Adipocyte (in vitro differentiated cells): ENCODE results near the gene MFAP5.
"Not testable (repeated sequence)": the region's sequence is repeated elsewhere in the genome, so short reads cannot be mapped to it uniquely, and the experiment has no call there.

Source experiments
- DNase-seq: peaks from one replicate; pipeline ENCODE4 v3.0.0-alpha.2; 2015; ENCODE audit warnings: low read depth
- H3K27me3 ChIP-seq: replicated peaks from 2 replicates; pipeline ENCODE4 v1.7.0; 2013; ENCODE audit warnings: mild to moderate bottlenecking, low read length, moderate library complexity; ENCODE audit not compliant: control insufficient read depth, insufficient read depth
- H3K36me3 ChIP-seq: 2 replicates; pipeline ENCODE4 v1.7.0; 2013; ENCODE audit warnings: low read length, mild to moderate bottlenecking, moderate library complexity; ENCODE audit not compliant: control insufficient read depth, insufficient read depth, severe bottlenecking
- H3K4me1 ChIP-seq: 2 replicates; pipeline ENCODE4 v1.7.0; 2013; ENCODE audit warnings: mild to moderate bottlenecking, low read length, moderate library complexity; ENCODE audit not compliant: control insufficient read depth, insufficient read depth
- H3K4me3 ChIP-seq: 2 replicates; pipeline ENCODE4 v1.7.0; 2013; ENCODE audit warnings: mild to moderate bottlenecking, low read length, moderate library complexity
- H3K9ac ChIP-seq: 2 replicates; pipeline ENCODE4 v1.7.0; 2013; ENCODE audit warnings: mild to moderate bottlenecking, low read length, moderate library complexity
- H3K9me3 ChIP-seq: 2 replicates; pipeline ENCODE4 v1.7.0; 2013; ENCODE audit warnings: mild to moderate bottlenecking, low read length, moderate library complexity; ENCODE audit not compliant: control insufficient read depth

Gene MFAP5

DNA sequence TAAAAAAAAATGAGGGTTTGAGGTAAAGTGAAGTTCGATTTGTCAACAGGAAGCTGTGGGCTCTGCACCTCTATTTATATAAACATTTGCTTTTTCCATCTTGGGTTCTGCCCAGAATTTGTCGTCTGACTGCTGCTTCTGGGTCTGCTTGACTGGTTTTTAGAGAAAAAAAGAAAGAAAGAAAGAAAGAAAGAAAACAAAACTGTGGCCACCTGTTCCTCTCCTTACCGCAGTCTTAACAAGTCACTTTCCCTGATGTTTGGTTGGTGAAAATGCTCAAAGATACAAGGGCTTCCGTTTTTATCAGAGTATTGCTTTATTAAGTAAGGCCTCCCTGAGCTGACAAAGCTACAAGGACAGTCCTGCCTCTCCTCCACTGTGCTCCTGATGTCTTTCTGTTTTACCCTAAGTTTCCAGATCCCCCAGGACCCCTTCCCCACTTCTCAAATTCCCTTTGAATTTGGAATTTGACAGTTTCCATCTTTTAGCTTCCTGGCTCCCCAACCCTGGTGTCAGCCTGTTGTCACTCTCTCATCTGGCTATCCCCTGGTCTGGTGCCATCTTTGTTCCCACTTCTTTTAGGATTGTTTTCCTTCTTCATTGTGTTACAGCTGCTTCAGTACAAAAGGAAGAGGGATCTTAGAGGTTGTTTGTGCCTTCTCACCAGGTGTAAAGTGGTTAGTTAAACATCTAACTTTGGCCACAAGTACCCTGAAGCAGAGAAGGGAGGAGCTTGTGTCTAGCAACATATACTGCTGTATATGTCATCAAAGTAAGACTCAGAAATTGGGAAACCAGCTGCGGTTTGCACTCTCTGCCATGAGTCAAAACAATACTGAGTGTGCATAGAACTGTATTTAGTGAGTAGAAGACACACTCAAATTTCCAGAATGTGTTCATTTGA, 18.0 kb downstream of the MFAP5 start:
- DNase-seq = no peak
- no peaks in the 10 kb centered on the region for H3K27me3 ChIP-seq
- no peak overlapping the region for H3K4me3 ChIP-seq
- no peaks in the 10 kb centered on the region for H3K9me3 ChIP-seq
- no peak overlapping the region for H3K9ac ChIP-seq
- H3K36me3 ChIP-seq = peaks cover 51% of the 10 kb centered on the region
- no peaks in the 10 kb centered on the region for H3K4me1 ChIP-seq

DNA sequence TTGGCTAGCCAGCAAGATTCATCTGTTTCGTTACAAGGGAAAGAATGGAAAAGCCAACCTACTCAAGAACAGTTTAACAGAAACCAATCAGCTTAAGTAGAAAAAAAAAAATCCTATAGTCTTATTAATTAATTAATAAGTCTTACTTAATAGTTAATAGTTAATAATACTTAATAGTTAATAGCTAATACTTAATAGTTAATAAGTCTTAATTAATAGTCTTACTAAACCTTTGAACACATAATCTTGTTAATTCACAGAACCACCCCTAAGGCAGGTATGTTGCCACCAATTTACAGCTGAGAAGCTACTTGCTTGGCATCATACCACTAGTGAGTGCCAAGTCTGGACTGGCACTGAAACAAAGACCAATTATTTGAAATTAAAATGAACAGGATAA, 19.9 kb downstream of the MFAP5 start:
- Histone ChIP-seq H3K4me3 (no peak overlapping the region), H3K4me1 (no peaks in the 10 kb centered on the region), H3K27me3 (no peaks in the 10 kb centered on the region), H3K9me3 (no peaks in the 10 kb centered on the region), H3K9ac (no peak overlapping the region), H3K36me3 (peaks cover 33% of the 10 kb centered on the region)
- no peak for DNase-seq

DNA sequence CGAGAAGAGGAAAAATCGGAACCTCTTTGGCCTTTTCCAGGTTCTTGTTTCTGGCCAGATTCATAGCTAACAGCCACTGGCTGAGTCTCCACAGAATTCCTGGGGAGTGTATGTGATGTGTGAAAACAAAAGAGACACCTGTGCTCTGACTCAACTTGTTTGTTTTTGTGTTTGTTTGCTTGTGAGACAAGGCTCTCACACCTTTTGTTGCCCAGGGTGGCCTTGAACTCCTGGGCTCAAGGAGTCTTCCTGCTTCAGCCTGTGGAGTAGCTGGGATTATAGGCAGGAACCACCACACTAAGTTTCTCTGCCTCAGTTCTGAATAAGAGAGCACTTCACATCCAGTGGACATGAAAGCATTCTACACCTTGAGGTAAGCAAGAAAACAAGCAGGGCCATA, 22.7 kb downstream of the MFAP5 start:
- H3K4me3 ChIP-seq = no peak overlapping the region

DNA sequence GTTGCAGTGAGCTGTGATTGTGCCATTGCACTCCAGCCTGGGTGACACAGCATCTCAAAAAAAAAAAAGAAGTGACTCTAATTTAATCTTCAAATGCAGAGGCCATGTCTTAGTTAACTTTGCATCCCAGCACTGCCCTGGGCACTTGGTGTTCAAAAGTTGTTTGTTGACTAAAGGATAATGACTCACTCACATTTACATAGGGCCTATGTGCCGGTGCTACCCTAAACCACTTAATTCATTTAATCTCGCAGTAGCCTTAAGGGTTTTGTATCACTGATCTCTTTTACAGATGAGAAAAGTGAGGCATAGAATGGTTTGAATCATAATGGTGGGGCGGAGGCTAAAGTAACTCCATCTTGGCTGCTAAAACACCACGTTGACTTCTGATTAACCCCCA, 23.7 kb downstream of the MFAP5 start:
- Histone ChIP-seq H3K4me1 (no peaks in the 10 kb centered on the region), H3K9ac (no peak overlapping the region), H3K4me3 (no peak overlapping the region), H3K9me3 (no peaks in the 10 kb centered on the region), H3K27me3 (no peaks in the 10 kb centered on the region), H3K36me3 (peaks cover 6% of the 10 kb centered on the region)
- DNase-seq = no peak

More for the DNA sequence above, 22.7 kb downstream of the MFAP5 start:
- Histone ChIP-seq H3K9ac (no peak overlapping the region), H3K4me1 (no peaks in the 10 kb centered on the region), H3K27me3 (no peaks in the 10 kb centered on the region), H3K36me3 (peaks cover 8% of the 10 kb centered on the region), H3K9me3 (no peaks in the 10 kb centered on the region)
- no peak for DNase-seq

DNA sequence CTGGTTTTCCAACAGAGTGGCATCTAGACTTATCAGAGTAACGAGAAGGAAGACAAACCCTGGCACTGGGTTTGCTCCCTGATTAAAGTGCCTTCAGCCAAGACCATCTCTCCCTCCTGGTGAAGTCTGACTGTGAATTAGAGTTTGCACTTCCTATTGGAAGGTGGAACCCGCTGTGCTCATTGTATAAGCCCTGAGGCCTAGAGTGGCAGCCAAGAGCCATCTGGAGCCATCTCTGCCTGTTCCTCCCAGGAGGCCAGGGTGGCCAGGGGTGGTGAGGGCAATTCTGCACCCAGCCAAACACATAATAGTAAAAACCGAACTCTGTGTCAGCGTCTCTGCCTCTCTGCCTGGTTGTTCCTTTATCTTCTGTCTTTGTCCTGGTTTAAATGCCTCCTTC, 25.0 kb downstream of the MFAP5 start:
- Histone ChIP-seq H3K4me3 (no peak overlapping the region), H3K27me3 (no peaks in the 10 kb centered on the region), H3K9me3 (no peaks in the 10 kb centered on the region), H3K9ac (no peak overlapping the region), H3K36me3 (peaks cover 6% of the 10 kb centered on the region), H3K4me1 (no peaks in the 10 kb centered on the region)
- no peak for DNase-seq

DNA sequence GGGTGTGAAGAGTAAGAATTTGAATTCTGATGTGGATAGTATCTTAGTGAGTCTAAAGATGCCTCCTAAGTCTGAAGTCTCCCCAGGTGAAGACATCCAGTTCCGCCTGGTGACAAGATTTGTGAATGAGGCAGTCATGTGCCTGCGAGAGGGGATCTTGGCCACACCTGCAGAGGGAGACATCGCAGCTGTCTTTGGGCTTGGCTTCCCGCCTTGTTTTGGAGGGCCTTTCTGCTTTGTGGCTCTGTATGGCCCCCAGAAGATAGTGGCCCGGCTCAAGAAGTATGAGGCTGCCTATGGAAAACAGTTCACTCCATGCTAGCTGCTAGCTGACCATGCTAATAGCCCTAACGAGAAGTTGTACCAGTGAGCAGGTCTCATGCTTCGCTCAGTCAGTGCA, 25.4 kb downstream of the MFAP5 start:
- Histone ChIP-seq H3K9ac (no peak overlapping the region), H3K4me3 (no peak overlapping the region), H3K9me3 (no peaks in the 10 kb centered on the region), H3K27me3 (no peaks in the 10 kb centered on the region), H3K4me1 (no peaks in the 10 kb centered on the region), H3K36me3 (peaks cover 6% of the 10 kb centered on the region)
- no peak for DNase-seq

DNA sequence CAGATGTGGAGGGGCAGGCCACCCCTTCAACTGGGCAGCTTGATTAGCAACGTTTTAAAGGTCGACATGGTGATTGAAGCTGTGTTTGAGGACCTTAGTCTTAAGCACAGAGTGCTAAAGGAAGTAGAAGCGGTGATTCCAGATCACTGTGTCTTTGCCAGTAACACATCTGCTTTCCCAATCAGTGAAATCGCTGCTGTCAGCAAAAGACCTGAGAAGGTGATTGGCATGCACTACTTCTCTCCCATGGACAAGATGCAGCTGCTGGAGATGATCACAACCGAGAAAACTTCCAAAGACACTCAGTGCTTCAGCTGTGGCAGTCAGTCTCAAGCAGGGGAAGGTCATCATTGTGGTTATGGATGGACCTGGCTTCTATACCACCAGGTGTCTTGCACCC, 26.0 kb downstream of the MFAP5 start:
- DNase-seq = no peak
- H3K9me3 ChIP-seq = no peaks in the 10 kb centered on the region

DNA sequence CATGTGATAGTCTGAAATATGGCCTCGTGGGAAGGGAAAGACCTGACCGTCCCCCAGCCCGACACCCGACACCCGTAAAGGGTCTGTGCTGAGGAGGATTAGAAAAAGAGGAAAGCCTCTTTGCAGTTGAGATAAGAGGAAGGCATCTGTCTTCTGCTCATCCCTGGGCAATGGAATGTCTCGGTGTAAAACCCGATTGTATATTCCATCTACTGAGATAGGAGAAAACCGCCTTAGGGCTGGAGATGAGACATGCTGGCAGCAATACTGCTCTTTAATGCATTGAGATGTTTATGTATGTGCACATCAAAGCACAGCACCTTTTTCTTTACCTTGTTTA, 26.6 kb downstream of the MFAP5 start:
- H3K4me1 ChIP-seq, H3K36me3 ChIP-seq, H3K9ac ChIP-seq, H3K4me3 ChIP-seq, DNase-seq, H3K9me3 ChIP-seq, H3K27me3 ChIP-seq: not testable (repeated sequence)

More for the DNA sequence above, 26.0 kb downstream of the MFAP5 start:
- Histone ChIP-seq H3K9ac (no peak overlapping the region), H3K4me3 (no peak overlapping the region), H3K36me3 (peaks cover 6% of the 10 kb centered on the region), H3K27me3 (no peaks in the 10 kb centered on the region), H3K4me1 (no peaks in the 10 kb centered on the region)

DNA sequence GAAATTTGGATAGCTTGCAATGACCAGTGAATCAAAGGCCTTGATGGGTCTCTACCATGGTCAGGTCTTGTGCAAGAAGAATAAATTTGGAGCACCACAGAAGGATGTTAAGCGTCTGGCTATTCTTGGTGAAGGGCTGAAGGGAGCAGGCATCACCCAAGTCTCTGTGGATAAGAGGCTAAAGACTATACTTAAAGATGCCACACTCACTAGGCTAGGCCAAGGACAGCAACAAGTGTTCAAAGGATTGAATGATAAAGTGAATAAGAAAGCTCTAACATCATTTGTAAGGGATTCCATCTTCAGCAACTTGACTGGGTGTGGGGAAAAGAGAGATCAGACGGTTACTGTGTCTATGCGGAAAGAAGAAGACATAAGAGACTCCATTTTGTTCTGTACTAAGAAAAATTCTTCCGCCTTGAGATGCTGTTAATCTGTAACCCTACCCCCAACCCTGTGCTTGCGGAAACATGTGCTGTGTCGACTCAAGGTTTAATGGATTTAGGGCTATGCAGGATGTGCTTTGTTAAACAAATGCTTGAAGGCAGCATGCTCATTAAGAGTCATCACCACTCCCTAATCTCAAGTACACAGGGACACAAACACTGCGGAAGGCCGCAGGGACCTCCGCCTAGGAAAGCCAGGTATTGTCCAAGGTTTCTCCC, 27.2 kb downstream of the MFAP5 start:
- not testable (repeated sequence) for DNase-seq, H3K27me3 ChIP-seq, H3K36me3 ChIP-seq, H3K4me3 ChIP-seq, H3K9ac ChIP-seq, H3K9me3 ChIP-seq, H3K4me1 ChIP-seq

DNA sequence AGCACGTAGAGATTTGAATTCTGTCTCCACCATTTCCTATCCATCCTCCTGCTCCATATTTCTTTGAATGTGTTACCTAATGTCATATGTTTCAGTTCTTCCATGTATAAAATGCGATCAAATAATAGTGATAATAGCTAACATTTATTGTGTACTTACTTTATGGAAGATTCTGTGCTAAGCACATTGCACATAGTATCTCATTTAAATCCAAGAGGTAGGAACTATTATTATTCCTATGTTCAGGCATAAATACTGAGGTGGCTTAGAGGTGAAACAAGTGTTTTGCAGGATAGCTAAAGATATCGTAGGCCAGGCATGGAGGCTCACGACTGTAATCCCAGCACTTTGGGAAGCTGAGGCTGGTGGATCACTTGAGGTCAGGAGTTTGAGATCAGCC, 32.5 kb downstream of the MFAP5 start:
- H3K36me3 ChIP-seq = no peaks in the 10 kb centered on the region
- no peaks in the 10 kb centered on the region for H3K9me3 ChIP-seq
- peaks cover 21% of the 10 kb centered on the region for H3K4me1 ChIP-seq
- DNase-seq = no peak
- H3K27me3 ChIP-seq = no peaks in the 10 kb centered on the region
- no peak overlapping the region for H3K4me3 ChIP-seq
- no peak overlapping the region for H3K9ac ChIP-seq

DNA sequence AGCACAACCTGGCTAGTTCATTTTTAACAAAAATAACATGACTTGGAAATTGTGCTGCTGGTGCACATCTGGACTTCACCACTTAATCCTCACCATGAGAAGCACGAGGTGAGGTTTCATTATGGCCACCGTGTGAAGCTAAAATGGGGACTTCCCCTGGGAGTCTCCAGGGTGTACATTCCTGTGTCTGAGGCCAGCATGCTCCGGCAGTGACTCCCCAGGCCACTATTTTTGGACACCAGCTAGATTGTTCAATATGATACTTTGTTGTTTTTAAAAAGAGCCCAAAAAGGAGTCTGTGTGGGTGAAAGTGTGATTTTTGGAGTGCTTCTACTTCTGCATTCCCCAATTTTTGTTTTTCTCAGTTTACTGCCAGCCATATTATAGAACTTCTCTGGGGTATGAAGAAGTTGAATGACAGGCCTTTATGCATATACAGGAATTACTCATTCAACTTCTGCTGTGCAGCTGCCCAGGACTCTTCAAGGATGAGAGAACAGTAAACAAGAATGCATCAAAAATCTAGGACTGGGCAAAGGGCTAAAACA, 33.1 kb downstream of the MFAP5 start:
- DNase-seq = peak; percentile 52
- H3K36me3 ChIP-seq = no peaks in the 10 kb centered on the region

More for the DNA sequence above, 33.1 kb downstream of the MFAP5 start:
- Histone ChIP-seq H3K4me3 (no peak overlapping the region), H3K9ac (no peak overlapping the region), H3K27me3 (no peaks in the 10 kb centered on the region), H3K9me3 (no peaks in the 10 kb centered on the region), H3K4me1 (peaks cover 21% of the 10 kb centered on the region)
